GM23338 (cell line): ENCODE data around the gene NEFH.

Experiments
- POLR2AphosphoS5 ChIP-seq: IDR thresholded peaks from 2 replicates; pipeline ENCODE4 v1.6.1; 2016; ENCODE audit warnings: antibody characterized with exemption, low read depth
- TF ChIP-seq, protein P1 (sequence below), 2 experiments: fragments of 200-600 bp in 1 of 2; sonication (generic) in 1 of 2; conservative IDR thresholded peaks; 2 replicates each; pipeline versions ENCODE4 v1.5.1 to v1.6.1; 2016 to 2017; ENCODE audit warnings: antibody characterized with exemption in 2 of 2, low read depth in 2 of 2, mild to moderate bottlenecking in 2 of 2, moderate library complexity in 1 of 2

DNA sequence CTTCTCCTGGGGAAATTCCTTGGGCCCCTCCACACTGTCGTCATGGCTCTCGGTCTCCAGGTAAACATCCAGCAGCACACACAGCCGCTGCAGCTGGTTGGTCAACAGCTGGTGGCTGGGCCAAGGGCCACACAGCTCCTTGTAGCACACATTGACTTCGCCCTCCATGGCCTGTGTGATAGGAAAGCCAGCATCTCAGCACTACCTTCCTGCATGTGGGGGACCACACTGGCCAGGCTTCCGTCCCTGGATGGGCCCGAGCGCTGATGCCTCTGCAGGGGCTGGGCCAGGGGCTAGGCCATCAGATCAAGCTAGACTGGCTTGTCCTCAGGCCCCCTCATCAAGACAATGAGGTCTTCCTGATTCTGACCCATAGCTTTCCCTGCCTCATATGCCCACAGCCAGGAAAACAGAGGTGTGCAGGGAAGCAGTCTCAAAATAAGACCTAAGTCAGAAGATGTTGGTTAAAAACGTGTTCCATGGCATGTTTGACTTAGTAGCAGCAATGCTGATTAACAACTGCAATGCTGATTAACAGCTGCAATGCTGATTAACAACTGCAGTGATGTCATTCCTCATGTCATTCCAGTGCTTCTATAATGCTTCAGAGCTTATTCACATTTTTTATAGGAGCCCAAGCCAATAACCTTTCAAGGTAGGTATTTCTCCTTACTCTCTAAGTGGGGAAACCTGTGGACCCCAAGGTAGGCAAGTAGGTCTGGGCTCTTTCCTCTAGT, 31.3 kb downstream of the NEFH start:
- TF ChIP-seq, protein P1, sequence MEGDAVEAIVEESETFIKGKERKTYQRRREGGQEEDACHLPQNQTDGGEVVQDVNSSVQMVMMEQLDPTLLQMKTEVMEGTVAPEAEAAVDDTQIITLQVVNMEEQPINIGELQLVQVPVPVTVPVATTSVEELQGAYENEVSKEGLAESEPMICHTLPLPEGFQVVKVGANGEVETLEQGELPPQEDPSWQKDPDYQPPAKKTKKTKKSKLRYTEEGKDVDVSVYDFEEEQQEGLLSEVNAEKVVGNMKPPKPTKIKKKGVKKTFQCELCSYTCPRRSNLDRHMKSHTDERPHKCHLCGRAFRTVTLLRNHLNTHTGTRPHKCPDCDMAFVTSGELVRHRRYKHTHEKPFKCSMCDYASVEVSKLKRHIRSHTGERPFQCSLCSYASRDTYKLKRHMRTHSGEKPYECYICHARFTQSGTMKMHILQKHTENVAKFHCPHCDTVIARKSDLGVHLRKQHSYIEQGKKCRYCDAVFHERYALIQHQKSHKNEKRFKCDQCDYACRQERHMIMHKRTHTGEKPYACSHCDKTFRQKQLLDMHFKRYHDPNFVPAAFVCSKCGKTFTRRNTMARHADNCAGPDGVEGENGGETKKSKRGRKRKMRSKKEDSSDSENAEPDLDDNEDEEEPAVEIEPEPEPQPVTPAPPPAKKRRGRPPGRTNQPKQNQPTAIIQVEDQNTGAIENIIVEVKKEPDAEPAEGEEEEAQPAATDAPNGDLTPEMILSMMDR (conservative IDR thresholded peaks at IDR 0.05; ENCODE audit: low read depth in 2 of 2) = no peak
- TF ChIP-seq POLR2AphosphoS5 = no peak
